ENCODE results near the gene LRPAP1. TPM values are rescaled to one million over a fixed set of nuclear protein-coding genes. Genes with fewer than 3 reads are reported as not detected.
"Not testable (repeated sequence)": the region's sequence is repeated elsewhere in the genome, so short reads cannot be mapped to it uniquely, and the experiment has no call there.

The LRPAP1 gene
- total RNA-seq, 2 experiments from 2014 or later, result 54.6 to 55.9 TPM

DNA sequence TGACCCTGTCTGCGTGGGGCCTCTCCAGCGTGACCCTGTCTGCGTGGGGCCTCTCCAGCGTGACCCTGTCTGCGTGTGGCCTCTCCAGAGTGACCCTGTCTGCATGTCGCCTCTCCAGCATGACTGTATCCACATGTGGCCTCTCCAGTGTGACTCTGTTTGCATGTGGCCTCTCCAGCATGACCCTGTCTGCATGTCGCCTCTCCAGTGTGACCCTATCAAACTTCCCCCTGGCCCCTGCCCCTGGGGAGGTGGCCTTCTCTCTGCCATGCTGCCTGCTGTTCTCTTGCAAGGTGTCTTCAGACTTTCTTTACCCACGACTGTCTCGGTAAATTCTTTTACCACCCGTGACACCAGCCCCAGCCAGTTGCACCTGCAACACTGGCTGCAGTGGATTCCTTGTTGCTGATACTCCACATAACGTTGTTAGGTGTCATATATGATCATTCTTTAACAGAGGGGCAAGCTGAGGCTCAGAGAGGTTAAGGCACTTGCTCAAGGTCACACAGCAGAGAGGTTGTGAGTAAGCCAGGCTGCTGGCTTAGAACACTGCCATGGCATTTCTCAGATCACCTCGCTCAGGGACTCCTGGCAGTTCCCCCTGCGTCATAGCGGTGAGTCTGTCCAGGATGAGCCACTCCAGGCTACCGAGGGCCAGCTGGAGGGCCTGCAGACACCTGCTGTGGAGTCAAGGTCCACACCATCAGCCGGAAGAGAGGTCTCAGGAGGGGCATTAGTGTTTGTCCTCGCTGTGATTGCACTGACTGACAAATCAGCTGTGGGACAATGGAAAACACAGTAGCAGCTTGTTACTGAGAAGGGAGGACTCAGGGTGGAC, 25.7 kb upstream of the LRPAP1 start:
- H3K27ac Mint-ChIP-seq; H3K4me1 Mint-ChIP-seq (ENCODE audit: low read depth); H3K9me3 Mint-ChIP-seq; DNase-seq; H3K36me3 Mint-ChIP-seq; H3K27me3 Mint-ChIP-seq; H3K4me3 Mint-ChIP-seq; POLR2A ChIA-PET; intact Hi-C loops (cut with micrococcal nuclease); CTCF ChIA-PET: not testable (repeated sequence)

DNA sequence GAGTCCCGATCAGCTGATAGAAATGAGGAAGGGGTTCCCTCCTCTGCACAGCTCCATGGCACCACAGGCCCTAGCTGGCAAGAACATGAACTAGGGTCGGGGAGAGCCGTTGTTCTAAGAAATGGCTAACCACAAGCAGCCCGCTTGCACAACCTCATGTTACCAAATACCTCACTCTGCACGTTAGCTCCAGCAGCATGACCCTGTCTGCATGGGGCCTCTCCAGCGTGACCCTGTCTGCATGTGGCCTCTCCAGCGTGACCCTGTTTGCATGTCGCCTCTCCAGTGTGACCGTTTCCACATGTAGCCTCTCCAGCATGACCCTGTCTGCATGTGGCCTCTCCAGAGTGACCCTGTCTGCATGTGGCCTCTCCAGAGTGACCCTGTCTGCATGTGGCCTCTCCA, 24.9 kb upstream of the LRPAP1 start:
- intact Hi-C loops (cut with micrococcal nuclease); CTCF ChIA-PET; POLR2A ChIA-PET: not testable (repeated sequence)

DNA sequence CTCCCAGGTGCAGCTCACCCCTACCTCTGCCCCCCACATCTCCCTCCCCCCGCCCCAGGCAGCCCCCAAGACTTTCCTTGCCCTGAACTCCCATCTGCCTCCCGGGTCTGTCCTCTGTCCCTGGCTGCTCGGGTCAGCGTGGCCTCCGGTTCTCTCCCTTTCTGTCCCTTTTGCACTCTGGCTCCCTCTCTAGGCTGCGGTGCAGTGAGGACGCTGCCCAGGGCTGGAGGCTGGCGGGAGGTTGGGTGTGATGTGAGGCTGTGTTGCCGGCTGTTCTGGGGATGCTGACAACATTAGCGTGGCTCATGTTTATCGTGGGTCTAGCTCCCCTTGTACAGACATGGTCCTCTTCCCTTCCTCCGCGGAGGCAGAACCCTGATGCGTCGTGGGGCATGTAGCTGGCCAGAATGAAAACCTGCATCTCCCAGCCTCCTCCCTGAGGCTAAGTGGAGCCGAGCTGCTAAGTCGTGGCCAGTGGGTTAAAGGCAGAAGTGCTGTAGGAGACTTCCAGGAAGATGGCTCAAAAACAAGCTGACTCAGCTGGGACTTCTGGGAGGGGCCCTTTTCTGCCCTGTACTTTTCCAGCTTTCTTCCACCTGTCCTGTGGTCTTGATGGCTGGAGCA, 24.1 kb upstream of the LRPAP1 start:
- CTCF ChIA-PET, POLR2A ChIA-PET, H3K4me3 Mint-ChIP-seq: not testable (repeated sequence)

More for the DNA sequence above, 24.9 kb upstream of the LRPAP1 start:
- not testable (repeated sequence) for DNase-seq; H3K36me3 Mint-ChIP-seq; H3K4me1 Mint-ChIP-seq (ENCODE audit: low read depth); H3K9me3 Mint-ChIP-seq; H3K27ac Mint-ChIP-seq; H3K27me3 Mint-ChIP-seq; H3K4me3 Mint-ChIP-seq

DNA sequence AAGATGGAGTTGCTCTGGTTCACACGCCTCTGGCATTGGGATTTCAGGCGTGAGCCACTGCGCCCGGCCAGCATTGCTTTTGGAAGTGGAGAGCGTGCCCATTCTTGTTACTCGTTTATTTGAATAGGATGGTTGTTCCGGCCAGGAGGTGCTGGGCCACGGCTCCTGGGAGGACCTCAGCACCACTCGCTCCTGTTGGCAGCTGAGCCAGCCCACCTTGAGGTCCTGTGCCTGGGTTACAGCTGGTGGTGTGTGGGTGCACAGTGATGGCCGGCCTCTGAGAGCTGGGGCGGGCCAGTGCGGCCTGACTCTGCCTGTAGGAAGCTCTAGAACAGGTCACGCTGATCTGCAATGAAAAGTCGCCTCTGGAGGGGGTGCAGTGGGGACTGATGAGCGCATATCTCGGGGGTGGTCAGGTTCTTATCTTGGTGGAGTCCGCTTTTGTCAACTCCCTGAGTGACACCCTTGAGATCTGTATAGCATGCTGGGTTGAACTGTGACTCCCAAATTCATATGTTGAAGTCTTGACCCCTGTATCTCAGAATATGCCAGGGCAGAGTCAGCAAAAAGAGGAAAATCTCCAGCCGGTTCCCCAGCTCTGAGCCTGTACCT, 23.3 kb upstream of the LRPAP1 start:
- H3K4me1 Mint-ChIP-seq (ENCODE audit: low read depth); POLR2A ChIA-PET; H3K9me3 Mint-ChIP-seq; H3K4me3 Mint-ChIP-seq; CTCF ChIA-PET; H3K27me3 Mint-ChIP-seq; intact Hi-C loops (cut with micrococcal nuclease); H3K27ac Mint-ChIP-seq; H3K36me3 Mint-ChIP-seq; DNase-seq: not testable (repeated sequence)

More for the DNA sequence above, 24.1 kb upstream of the LRPAP1 start:
- H3K27ac Mint-ChIP-seq; H3K36me3 Mint-ChIP-seq; H3K9me3 Mint-ChIP-seq; H3K4me1 Mint-ChIP-seq (ENCODE audit: low read depth); intact Hi-C loops (cut with micrococcal nuclease); DNase-seq; H3K27me3 Mint-ChIP-seq: not testable (repeated sequence)

DNA sequence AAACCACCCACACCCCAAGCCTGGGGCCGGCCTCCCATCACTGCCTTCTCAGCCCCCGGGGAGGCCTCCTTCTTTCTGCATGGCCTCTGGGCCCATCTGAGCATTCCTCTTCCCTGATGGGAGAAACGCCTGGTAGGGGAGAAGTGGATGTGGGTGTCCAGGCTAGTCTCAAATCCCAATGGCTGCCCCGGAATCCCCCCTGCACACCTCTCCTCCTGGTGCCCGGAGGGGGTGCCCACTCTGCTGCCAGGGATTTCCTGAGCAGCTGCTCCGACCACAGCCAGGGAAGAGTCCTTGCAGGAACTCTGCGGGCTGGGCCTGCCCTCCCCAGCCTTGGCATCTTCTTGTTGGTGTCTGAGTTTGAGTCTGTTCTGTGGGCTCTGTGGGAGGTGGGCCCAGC, 19.1 kb upstream of the LRPAP1 start:
- POLR2A ChIA-PET; CTCF ChIA-PET; H3K36me3 Mint-ChIP-seq; intact Hi-C loops (cut with micrococcal nuclease); DNase-seq; H3K4me1 Mint-ChIP-seq (ENCODE audit: low read depth); H3K27me3 Mint-ChIP-seq; H3K9me3 Mint-ChIP-seq; H3K27ac Mint-ChIP-seq; H3K4me3 Mint-ChIP-seq: not testable (repeated sequence)

DNA sequence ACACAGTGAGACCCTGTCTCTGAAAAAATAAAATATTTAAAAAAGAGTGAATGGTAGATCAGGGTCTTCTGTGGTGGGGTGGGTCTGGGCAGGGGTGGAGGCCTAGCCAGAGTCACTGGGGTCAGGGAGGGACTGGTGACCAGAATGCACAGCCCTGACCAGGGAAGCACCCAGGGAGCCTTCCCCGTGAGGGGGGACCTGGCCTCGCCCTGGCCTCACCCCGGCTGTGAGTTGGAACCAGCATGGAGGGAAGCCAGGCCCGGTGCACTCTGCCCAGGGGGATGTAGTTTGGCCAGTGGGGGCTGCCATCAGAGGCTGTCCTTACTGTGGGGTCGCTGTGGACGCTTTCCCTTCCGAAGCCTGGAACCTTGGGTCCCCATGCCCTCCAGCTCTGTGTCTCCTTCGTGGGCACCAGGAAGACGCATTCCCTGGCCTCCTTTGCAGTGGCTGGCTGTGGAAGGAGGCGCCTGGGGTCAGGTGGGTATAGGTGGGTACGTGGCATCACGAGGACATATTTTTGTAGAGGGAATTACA, 18.6 kb upstream of the LRPAP1 start:
- H3K4me3 Mint-ChIP-seq; H3K27ac Mint-ChIP-seq; CTCF ChIA-PET; H3K9me3 Mint-ChIP-seq; intact Hi-C loops (cut with micrococcal nuclease); H3K4me1 Mint-ChIP-seq (ENCODE audit: low read depth); DNase-seq; H3K36me3 Mint-ChIP-seq; POLR2A ChIA-PET; H3K27me3 Mint-ChIP-seq: not testable (repeated sequence)

DNA sequence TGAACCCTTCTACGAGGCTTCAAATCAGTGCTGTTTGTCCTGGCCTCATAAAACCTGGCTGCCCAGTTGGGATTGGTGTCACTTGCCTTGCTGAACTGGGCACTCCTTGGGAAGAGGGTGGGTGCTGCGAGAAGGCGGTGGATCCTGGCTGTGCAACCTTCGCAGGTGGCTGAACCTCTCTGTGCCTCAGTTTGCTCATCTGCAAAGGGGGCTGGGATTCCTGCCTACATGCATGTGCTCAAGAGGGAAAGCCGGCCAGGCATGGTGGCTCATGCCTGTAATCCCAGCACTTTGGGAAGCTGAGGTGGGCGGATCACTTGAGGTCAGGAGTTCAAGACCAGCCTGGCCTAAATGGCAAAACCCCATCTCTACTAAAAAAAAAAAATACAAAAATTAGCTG, 17.8 kb upstream of the LRPAP1 start:
- CTCF ChIA-PET; H3K36me3 Mint-ChIP-seq; intact Hi-C loops (cut with micrococcal nuclease); H3K9me3 Mint-ChIP-seq; POLR2A ChIA-PET; H3K27ac Mint-ChIP-seq; H3K4me1 Mint-ChIP-seq (ENCODE audit: low read depth); H3K4me3 Mint-ChIP-seq; DNase-seq; H3K27me3 Mint-ChIP-seq: not testable (repeated sequence)

DNA sequence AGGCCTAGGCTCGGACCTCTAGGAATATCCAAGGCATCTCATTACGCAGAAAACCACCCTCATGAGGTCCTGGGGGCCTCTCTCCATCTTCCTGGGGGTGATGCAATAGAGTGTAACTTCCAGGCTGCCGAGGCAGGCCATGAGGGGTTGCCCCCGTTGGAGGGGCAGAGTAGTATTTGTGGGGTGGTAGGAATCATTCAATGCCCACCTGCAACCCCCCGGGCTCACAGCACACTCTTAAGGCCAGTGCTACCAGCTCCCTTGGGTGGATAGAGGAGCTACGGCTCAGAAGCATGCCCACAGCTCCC, 17.4 kb upstream of the LRPAP1 start:
- H3K27ac Mint-ChIP-seq, POLR2A ChIA-PET: not testable (repeated sequence)

DNA sequence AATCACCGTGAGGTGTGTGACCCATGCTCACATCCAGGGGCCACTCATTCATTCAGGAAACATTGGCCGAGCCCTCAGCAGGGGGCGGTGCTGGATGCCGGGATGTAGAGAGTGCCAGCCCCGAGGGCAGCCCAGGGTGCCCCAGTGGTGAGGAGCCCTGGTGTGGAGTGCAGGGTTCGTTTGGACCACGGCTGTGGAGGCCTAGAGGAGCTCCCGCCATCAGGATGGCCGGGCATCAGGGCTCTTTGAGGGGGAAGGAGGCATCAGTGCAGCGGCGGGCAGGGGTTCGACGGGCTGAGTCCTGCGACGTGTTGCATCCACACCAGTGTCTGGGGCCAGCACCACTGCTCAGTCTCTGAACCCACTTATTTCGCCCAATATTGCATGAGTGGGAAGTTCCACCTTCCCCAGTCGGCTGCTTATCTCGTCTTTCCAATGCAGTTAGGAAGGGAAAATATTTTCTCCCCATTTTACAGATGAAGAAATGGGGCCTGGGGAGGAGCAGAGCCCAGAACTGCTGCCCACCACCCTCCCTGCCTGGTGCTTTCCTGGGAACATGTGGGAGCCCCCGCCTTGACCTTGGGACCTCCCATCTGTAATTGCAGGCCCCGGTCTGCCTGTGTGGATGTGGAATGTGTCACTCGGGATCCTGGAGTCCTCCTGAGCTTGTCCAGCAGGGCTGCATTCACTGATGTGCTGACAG, 16.9 kb upstream of the LRPAP1 start:
- POLR2A ChIA-PET; H3K27ac Mint-ChIP-seq; H3K4me3 Mint-ChIP-seq; intact Hi-C loops (cut with micrococcal nuclease); H3K9me3 Mint-ChIP-seq; CTCF ChIA-PET; H3K4me1 Mint-ChIP-seq (ENCODE audit: low read depth); H3K27me3 Mint-ChIP-seq; H3K36me3 Mint-ChIP-seq; DNase-seq: not testable (repeated sequence)

More for the DNA sequence above, 17.4 kb upstream of the LRPAP1 start:
- CTCF ChIA-PET; H3K4me3 Mint-ChIP-seq; H3K9me3 Mint-ChIP-seq; intact Hi-C loops (cut with micrococcal nuclease); H3K27me3 Mint-ChIP-seq; H3K4me1 Mint-ChIP-seq (ENCODE audit: low read depth); H3K36me3 Mint-ChIP-seq; DNase-seq: not testable (repeated sequence)

DNA sequence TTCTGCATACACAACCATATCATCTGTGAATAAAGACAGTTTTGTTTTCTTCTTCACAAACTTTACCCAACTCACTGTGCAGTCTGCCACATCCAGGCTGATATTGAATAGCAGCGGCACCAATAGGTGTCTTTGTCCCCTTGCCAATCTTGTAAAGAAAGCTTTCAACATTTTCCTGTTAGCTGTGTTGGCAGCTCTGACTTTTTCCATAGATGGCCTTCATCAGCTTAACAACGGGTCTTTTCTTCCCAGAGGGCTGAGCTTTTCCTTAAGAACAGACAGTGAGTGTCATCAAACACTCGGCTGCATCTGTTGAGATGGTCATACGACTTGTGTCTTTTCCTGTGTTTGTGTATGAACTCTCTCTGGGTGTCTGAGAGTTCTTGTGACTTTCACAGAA, 14.5 kb upstream of the LRPAP1 start:
- H3K9me3 Mint-ChIP-seq; H3K36me3 Mint-ChIP-seq; H3K27me3 Mint-ChIP-seq; POLR2A ChIA-PET; H3K4me3 Mint-ChIP-seq; DNase-seq; intact Hi-C loops (cut with micrococcal nuclease); H3K27ac Mint-ChIP-seq; H3K4me1 Mint-ChIP-seq (ENCODE audit: low read depth); CTCF ChIA-PET: not testable (repeated sequence)

DNA sequence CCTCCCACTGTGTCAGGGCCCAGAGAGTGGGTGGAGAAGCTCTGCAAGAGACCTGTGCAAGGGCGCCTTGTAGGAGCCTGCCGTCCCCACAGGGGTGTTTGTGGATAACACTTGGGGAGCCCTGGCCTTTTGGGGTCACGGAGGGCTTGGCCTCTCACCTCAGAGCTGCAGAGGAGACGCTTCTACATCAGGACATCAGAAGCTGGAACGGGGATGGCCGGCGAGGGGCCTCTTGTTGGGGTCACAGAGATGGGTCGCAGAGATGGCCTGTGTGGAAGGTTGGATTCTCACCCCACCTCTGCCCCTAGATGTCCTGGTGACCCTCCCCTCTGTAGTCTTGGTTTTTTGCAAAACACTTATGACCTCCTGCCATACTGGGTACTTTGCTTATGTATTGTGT, 13.1 kb upstream of the LRPAP1 start:
- H3K4me1 Mint-ChIP-seq (ENCODE audit: low read depth); POLR2A ChIA-PET; H3K36me3 Mint-ChIP-seq; intact Hi-C loops (cut with micrococcal nuclease); H3K4me3 Mint-ChIP-seq; DNase-seq; H3K27ac Mint-ChIP-seq; H3K27me3 Mint-ChIP-seq; H3K9me3 Mint-ChIP-seq; CTCF ChIA-PET: not testable (repeated sequence)

DNA sequence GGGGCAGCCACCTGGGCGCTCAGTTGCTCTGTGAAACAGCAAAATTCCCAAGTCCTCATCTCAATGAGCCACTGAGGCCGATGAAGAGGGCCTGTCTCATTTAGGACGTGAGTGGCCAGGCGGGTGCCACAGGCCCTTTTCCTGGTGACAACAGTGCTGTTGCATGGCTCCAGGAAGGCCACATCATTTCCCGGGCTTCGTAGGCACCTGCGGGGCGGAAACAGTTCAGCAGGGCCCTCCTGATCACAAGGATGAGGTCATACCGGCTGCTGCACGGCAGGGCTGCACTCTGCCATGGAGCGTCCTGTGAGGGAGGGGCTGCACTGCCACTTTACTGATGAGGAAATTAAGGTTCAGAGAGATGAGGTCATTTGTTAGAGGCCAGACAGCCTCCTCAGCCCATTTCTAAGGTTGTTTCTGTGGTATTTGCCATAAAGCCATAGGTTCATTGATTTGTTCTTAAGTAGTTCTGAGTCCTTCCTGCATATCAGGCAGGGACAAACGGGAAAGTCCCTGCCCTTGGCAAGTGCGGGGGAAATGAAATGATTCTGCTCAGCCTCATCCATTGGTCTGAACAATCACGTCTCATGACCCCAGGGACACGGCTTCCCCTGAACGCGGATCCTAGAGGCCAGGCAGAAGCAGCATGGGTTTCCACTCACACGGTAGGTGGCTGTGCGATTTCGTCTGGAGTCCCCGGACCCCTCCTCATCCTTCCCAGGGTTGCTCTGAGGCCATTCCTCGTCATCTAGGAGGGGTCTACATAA, 12.2 kb upstream of the LRPAP1 start:
- intact Hi-C loops (cut with micrococcal nuclease); CTCF ChIA-PET; H3K4me3 Mint-ChIP-seq; H3K9me3 Mint-ChIP-seq; H3K27ac Mint-ChIP-seq; H3K36me3 Mint-ChIP-seq; POLR2A ChIA-PET; H3K4me1 Mint-ChIP-seq (ENCODE audit: low read depth); H3K27me3 Mint-ChIP-seq: not testable (repeated sequence)
- DNase-seq, result peak; percentile 14

Measured in activated CD4-positive, alpha-beta memory T cell treated with anti-CD3 and anti-CD28 coated beads for 36 hours (primary cell).